ENCODE data around the gene DDIT3.
"Not testable (repeated sequence)": the region's sequence is repeated elsewhere in the genome, so short reads cannot be mapped to it uniquely, and the experiment has no call there.

Gene DDIT3

GRCh38 chr12:57524814-57525614, 4.7 kb upstream of the DDIT3 start:
- no peak for DNase-seq

- DNase-seq, result no peak
Observed at GRCh38 chr12:57523706-57524614, 3.6 kb upstream of the DDIT3 start.

- no peak for DNase-seq
Observed at GRCh38 chr12:57522887-57523705, 2.8 kb upstream of the DDIT3 start.

GRCh38 chr12:57522011-57522886, 1.9 kb upstream of the DDIT3 start, which contains the start of gene MBD6:
Gene MBD6 (plus strand): TSS chr12:57522824. CDS start chr12:57524304, 1,480 bp downstream.
- peak; percentile 69 for DNase-seq

- DNase-seq, result no peak
Observed at GRCh38 chr12:57521525-57522010, 1.3 kb upstream of the DDIT3 start.

- no peak for DNase-seq
Observed at GRCh38 chr12:57519796-57520052, 590 bp downstream of the DDIT3 start.

- no peak for DNase-seq
Observed at GRCh38 chr12:57518920-57519795, 1.2 kb downstream of the DDIT3 start.

GRCh38 chr12:57518176-57518919, 2.0 kb downstream of the DDIT3 start:
- DNase-seq, result no peak

- not testable (repeated sequence) for DNase-seq
Observed at GRCh38 chr12:57517718-57518117, 2.6 kb downstream of the DDIT3 start.

GRCh38 chr12:57517187-57517586, 3.1 kb downstream of the DDIT3 start:
- DNase-seq, result no peak

GRCh38 chr12:57516617-57517153, 3.6 kb downstream of the DDIT3 start:
- DNase-seq, result no peak

GRCh38 chr12:57515934-57516541, 4.3 kb downstream of the DDIT3 start:
- no peak for DNase-seq

- no peak for DNase-seq
Observed at GRCh38 chr12:57515408-57515933, 4.8 kb downstream of the DDIT3 start.

- no peak for DNase-seq
Observed at GRCh38 chr12:57514720-57515407, 5.5 kb downstream of the DDIT3 start.

GRCh38 chr12:57514246-57514645, 6.1 kb downstream of the DDIT3 start:
- DNase-seq, result not testable (repeated sequence)

- DNase-seq, result not testable (repeated sequence)
Observed at GRCh38 chr12:57513677-57514076, 6.6 kb downstream of the DDIT3 start.

GRCh38 chr12:57513266-57513665, 7.0 kb downstream of the DDIT3 start:
- DNase-seq, result no peak

- DNase-seq, result no peak
Observed at GRCh38 chr12:57512665-57513064, 7.6 kb downstream of the DDIT3 start.

Measured in NCI-H1048 (cell line).